HepG2 (cell line): ENCODE results near the gene SLA2. TPM values are rescaled to one million over a fixed set of nuclear protein-coding genes. Genes with fewer than 3 reads are reported as not detected.

Experiments used
- ARNT ChIP-seq: fragments of 450-650 bp; IDR thresholded peaks from 2 replicates; pipeline ENCODE4 v1.6.1; 2017
- ATF1 ChIP-seq: IDR thresholded peaks from 2 replicates; pipeline ENCODE4 v1.6.1; 2016; ENCODE audit warnings: mild to moderate bottlenecking, control low read depth
- ETV6 ChIP-seq: sonication (generic); formaldehyde crosslinking; conservative IDR thresholded peaks from 2 replicates; pipeline ENCODE4 v1.4.0; 2020; ENCODE audit warnings: missing genetic modification reagents
- FOXM1 ChIP-seq: sonication (generic); formaldehyde crosslinking; IDR thresholded peaks from 2 replicates; pipeline ENCODE4 v1.5.0; 2020; ENCODE audit warnings: missing genetic modification reagents
- HMG20B ChIP-seq: conservative IDR thresholded peaks from 2 replicates; pipeline ENCODE4 v1.6.1; 2016; ENCODE audit warnings: missing genetic modification reagents, missing compliant biosample characterization
- MEIS1 ChIP-seq: sonication (generic); formaldehyde crosslinking; IDR thresholded peaks from 2 replicates; pipeline ENCODE4 v1.9.0; 2021; ENCODE audit warnings: mild to moderate bottlenecking, missing genetic modification reagents, moderate library complexity, borderline replicate concordance
- MIER3 ChIP-seq: IDR thresholded peaks from 2 replicates; pipeline ENCODE4 v1.6.1; 2016; ENCODE audit warnings: missing compliant biosample characterization, borderline replicate concordance
- PAF1 ChIP-seq: IDR thresholded peaks from 2 replicates; pipeline ENCODE4 v1.6.1; 2016; ENCODE audit warnings: missing genetic modification reagents, missing compliant biosample characterization
- PHF20 ChIP-seq: sonication (generic); formaldehyde crosslinking; IDR thresholded peaks from 2 replicates; pipeline ENCODE4 v1.5.0; 2020; ENCODE audit warnings: mild to moderate bottlenecking, missing genetic modification reagents
- RELA ChIP-seq: sonication (generic); formaldehyde crosslinking; IDR thresholded peaks from 2 replicates; pipeline ENCODE4 v1.4.0; 2020; ENCODE audit warnings: missing genetic modification reagents
- SATB2 ChIP-seq: sonication (generic); formaldehyde crosslinking; IDR thresholded peaks from 2 replicates; pipeline ENCODE4 v1.5.0; 2020; ENCODE audit warnings: missing genetic modification reagents
- SP1 ChIP-seq, 2 experiments: fragments of 450-650 bp in 1 of 2; sonication (generic) in 1 of 2; formaldehyde crosslinking in 1 of 2; IDR thresholded peaks; 2 replicates each; pipeline versions ENCODE4 v1.4.0 to v1.6.1; 2016 to 2020; ENCODE audit warnings: missing genetic modification reagents in 1 of 2
- ZNF367 ChIP-seq: sonication (generic); formaldehyde crosslinking; IDR thresholded peaks from 2 replicates; pipeline ENCODE4 v1.4.0; 2020; ENCODE audit warnings: missing genetic modification reagents, borderline replicate concordance
- ZNF431 ChIP-seq: sonication (generic); formaldehyde crosslinking; IDR thresholded peaks from 2 replicates; pipeline ENCODE4 v1.9.0; 2022; ENCODE audit warnings: missing genetic modification reagents, low read depth, mild to moderate bottlenecking, borderline replicate concordance
- ZNF713 ChIP-seq: sonication (generic); formaldehyde crosslinking; IDR thresholded peaks from 2 replicates; pipeline ENCODE4 v1.4.0; 2020; ENCODE audit warnings: mild to moderate bottlenecking, missing genetic modification reagents
- ZNF891 ChIP-seq: sonication (generic); formaldehyde crosslinking; IDR thresholded peaks from 2 replicates; pipeline ENCODE4 v1.5.0; 2020; ENCODE audit warnings: mild to moderate bottlenecking, missing genetic modification reagents
- polyA plus RNA-seq, 8 experiments: library from polyadenylated mRNA; depleted of rRNA in 3 of 8; stranded (reverse) in 7 of 8; unstranded in 1 of 8; fragments of >200 nt; fragmentation: Illumina TruSeq in 4 of 8; extraction: Trizol in 4 of 8; gene quantifications; 2 replicates each; pipeline versions ENCODE4 v1.2.1 to v1.2.3, GENCODE V29; 2011 to 2016; ENCODE audit warnings: low read depth in 4 of 8, missing spikeins in 1 of 8, mixed read lengths in 1 of 8; ENCODE audit not compliant: insufficient read depth in 1 of 8
- total RNA-seq, 5 experiments: library from RNA; depleted of rRNA; stranded (reverse); fragments of >200 nt; fragmentation: Illumina TruSeq; extraction: Trizol; gene quantifications; 2 replicates each; pipeline ENCODE4 v1.2.3, GENCODE V29; 2016; ENCODE audit warnings: low read depth in 1 of 5
- TF ChIP-seq, protein P1 (sequence below), 2 experiments: IDR thresholded peaks; 2 replicates each; pipeline ENCODE4 v1.6.1; 2011 to 2012; ENCODE audit warnings: low read length in 2 of 2, borderline replicate concordance in 1 of 2, low read depth in 1 of 2, mild to moderate bottlenecking in 1 of 2, moderate library complexity in 1 of 2
- TF ChIP-seq, protein P2 (sequence below): IDR thresholded peaks from 2 replicates; pipeline ENCODE4 v1.6.1; 2012; ENCODE audit warnings: low read length, improper control_type of control experiment
- TF ChIP-seq, protein P3 (sequence below): sonication (generic); formaldehyde crosslinking; IDR thresholded peaks from 2 replicates; pipeline ENCODE4 v1.5.1; 2020; ENCODE audit warnings: mild to moderate bottlenecking, moderate library complexity, missing genetic modification reagents
- TF ChIP-seq, protein P4 (sequence below): sonication (generic); formaldehyde crosslinking; IDR thresholded peaks from 2 replicates; pipeline ENCODE4 v1.9.0; 2021; ENCODE audit warnings: missing genetic modification reagents, borderline replicate concordance

Gene SLA2
- total and polyA plus RNA-seq, 2 of the 13 experiments (the other 11 are each of a cell fraction or from before 2014, with no cell fraction given) = 1.6 to 3.6 TPM

DNA sequence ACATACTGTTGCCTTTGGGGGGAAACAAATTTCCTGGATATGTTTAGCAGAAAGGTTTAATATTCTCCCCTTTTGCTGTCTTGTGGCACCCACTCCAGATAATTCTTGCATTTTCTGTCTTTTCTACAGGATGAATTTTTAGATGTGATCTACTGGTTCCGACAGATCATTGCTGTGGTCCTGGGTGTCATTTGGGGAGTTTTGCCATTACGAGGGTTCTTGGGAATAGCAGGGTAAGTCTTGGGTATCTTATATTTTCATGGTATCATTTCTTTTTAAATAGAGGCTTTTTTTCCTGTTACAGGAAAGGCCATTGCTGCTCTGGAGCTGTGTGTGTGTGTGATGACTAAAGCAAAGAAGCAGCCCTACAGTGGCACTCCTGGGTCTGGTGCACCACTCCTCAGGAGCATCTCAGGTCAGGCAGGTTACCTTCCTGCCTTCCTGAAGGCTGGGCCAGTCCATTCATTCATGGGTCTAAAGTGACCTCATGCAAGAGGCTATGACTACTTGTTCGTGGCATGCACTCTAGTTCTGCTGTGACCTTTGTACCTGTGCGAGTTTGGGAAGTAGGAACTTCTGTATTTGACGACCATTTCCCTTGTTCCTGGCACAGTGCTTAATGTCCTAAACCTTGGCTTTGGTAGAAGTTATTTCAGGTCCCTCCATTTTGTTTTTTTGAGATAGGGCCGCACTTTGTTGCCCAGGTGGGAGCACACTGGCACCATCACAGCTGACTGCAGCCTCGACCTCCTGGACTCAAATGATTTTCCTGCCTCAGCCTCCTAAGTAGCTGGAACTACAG is 38.2 kb downstream of the SLA2 start (continued):
- no peak for TF ChIP-seq ARNT
- TF ChIP-seq, protein P1, sequence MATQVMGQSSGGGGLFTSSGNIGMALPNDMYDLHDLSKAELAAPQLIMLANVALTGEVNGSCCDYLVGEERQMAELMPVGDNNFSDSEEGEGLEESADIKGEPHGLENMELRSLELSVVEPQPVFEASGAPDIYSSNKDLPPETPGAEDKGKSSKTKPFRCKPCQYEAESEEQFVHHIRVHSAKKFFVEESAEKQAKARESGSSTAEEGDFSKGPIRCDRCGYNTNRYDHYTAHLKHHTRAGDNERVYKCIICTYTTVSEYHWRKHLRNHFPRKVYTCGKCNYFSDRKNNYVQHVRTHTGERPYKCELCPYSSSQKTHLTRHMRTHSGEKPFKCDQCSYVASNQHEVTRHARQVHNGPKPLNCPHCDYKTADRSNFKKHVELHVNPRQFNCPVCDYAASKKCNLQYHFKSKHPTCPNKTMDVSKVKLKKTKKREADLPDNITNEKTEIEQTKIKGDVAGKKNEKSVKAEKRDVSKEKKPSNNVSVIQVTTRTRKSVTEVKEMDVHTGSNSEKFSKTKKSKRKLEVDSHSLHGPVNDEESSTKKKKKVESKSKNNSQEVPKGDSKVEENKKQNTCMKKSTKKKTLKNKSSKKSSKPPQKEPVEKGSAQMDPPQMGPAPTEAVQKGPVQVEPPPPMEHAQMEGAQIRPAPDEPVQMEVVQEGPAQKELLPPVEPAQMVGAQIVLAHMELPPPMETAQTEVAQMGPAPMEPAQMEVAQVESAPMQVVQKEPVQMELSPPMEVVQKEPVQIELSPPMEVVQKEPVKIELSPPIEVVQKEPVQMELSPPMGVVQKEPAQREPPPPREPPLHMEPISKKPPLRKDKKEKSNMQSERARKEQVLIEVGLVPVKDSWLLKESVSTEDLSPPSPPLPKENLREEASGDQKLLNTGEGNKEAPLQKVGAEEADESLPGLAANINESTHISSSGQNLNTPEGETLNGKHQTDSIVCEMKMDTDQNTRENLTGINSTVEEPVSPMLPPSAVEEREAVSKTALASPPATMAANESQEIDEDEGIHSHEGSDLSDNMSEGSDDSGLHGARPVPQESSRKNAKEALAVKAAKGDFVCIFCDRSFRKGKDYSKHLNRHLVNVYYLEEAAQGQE (IDR thresholded peaks at IDR 0.05; ENCODE audit: borderline replicate concordance in 1 of 2, low read depth in 1 of 2, low read length in 2 of 2) = peak in 1 of 2 experiments; percentile 36; a peak in 1 of 4 replicates
- TF ChIP-seq, protein P2, sequence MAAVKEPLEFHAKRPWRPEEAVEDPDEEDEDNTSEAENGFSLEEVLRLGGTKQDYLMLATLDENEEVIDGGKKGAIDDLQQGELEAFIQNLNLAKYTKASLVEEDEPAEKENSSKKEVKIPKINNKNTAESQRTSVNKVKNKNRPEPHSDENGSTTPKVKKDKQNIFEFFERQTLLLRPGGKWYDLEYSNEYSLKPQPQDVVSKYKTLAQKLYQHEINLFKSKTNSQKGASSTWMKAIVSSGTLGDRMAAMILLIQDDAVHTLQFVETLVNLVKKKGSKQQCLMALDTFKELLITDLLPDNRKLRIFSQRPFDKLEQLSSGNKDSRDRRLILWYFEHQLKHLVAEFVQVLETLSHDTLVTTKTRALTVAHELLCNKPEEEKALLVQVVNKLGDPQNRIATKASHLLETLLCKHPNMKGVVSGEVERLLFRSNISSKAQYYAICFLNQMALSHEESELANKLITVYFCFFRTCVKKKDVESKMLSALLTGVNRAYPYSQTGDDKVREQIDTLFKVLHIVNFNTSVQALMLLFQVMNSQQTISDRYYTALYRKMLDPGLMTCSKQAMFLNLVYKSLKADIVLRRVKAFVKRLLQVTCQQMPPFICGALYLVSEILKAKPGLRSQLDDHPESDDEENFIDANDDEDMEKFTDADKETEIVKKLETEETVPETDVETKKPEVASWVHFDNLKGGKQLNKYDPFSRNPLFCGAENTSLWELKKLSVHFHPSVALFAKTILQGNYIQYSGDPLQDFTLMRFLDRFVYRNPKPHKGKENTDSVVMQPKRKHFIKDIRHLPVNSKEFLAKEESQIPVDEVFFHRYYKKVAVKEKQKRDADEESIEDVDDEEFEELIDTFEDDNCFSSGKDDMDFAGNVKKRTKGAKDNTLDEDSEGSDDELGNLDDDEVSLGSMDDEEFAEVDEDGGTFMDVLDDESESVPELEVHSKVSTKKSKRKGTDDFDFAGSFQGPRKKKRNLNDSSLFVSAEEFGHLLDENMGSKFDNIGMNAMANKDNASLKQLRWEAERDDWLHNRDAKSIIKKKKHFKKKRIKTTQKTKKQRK = no peak
- no peak for TF ChIP-seq ZNF431 (CRISPR knock-in tag)
- TF ChIP-seq MIER3 (CRISPR knock-in tag) = peak; percentile 91; the same call in 1 of the 2 replicates
- TF ChIP-seq RELA (CRISPR knock-in tag) = no peak
- no peak for TF ChIP-seq ETV6 (CRISPR knock-in tag)
- no peak for TF ChIP-seq FOXM1 (CRISPR knock-in tag)
- TF ChIP-seq ATF1 (CRISPR knock-in tag) = no peak
- no peak for TF ChIP-seq SATB2 (CRISPR knock-in tag)
- TF ChIP-seq HMG20B = no peak
- TF ChIP-seq ZNF891 (CRISPR knock-in tag) = no peak
- TF ChIP-seq, protein P3, sequence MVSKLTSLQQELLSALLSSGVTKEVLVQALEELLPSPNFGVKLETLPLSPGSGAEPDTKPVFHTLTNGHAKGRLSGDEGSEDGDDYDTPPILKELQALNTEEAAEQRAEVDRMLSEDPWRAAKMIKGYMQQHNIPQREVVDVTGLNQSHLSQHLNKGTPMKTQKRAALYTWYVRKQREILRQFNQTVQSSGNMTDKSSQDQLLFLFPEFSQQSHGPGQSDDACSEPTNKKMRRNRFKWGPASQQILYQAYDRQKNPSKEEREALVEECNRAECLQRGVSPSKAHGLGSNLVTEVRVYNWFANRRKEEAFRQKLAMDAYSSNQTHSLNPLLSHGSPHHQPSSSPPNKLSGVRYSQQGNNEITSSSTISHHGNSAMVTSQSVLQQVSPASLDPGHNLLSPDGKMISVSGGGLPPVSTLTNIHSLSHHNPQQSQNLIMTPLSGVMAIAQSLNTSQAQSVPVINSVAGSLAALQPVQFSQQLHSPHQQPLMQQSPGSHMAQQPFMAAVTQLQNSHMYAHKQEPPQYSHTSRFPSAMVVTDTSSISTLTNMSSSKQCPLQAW = no peak
- 0 out of 2 replicates have a peak, but pooled peaks have one; percentile 53 for TF ChIP-seq ZNF367 (CRISPR knock-in tag)
- no peak for TF ChIP-seq SP1 (IDR thresholded peaks at IDR 0.05)
- TF ChIP-seq SP1 (CRISPR knock-in tag; IDR thresholded peaks at IDR 0.05) = no peak
- TF ChIP-seq ZNF713 (CRISPR knock-in tag) = 0 out of 2 replicates have a peak, but pooled peaks have one; percentile 37
- no peak for TF ChIP-seq MEIS1 (CRISPR knock-in tag)
- TF ChIP-seq PHF20 (CRISPR knock-in tag) = no peak
- no peak for TF ChIP-seq PAF1 (CRISPR knock-in tag)
- TF ChIP-seq, protein P4, sequence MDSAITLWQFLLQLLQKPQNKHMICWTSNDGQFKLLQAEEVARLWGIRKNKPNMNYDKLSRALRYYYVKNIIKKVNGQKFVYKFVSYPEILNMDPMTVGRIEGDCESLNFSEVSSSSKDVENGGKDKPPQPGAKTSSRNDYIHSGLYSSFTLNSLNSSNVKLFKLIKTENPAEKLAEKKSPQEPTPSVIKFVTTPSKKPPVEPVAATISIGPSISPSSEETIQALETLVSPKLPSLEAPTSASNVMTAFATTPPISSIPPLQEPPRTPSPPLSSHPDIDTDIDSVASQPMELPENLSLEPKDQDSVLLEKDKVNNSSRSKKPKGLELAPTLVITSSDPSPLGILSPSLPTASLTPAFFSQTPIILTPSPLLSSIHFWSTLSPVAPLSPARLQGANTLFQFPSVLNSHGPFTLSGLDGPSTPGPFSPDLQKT = no peak
